ENCODE measurements around the gene SH3BP5. TPM values are rescaled to one million over a fixed set of nuclear protein-coding genes. Genes with fewer than 3 reads are reported as not detected.

Gene SH3BP5
- total RNA-seq, 2 experiments from 2014 or later, result 15.1 to 31.3 TPM

GRCh38 chr3:15326673-15327072, 5.7 kb downstream of the SH3BP5 start:
- Histone ChIP-seq H4K20me1 (ENCODE audit: insufficient read depth, low read length) (no peaks in the 10 kb centered on the region), H3K36me3 (ENCODE audit: insufficient read depth, low read length) (peaks cover 39% of the 10 kb centered on the region; the same call in 1 of the 2 replicates), H3K4me2 (ENCODE audit: low read length) (no peak overlapping the region), H2AFZ (ENCODE audit: low read length) (no peak overlapping the region), H3K79me2 (ENCODE audit: insufficient read depth, low read depth, low read length) (peaks cover 17% of the 10 kb centered on the region; the same call in 1 of the 2 replicates), H3K9me2 (ENCODE audit: insufficient read depth, low read length) (no peaks in the 10 kb centered on the region), H3K27ac (ENCODE audit: low read depth, low read length, poor library complexity, severe bottlenecking) (no peak overlapping the region), H3K9me3 (ENCODE audit: low read length) (no peaks in the 10 kb centered on the region), H3K4me3 (ENCODE audit: low read depth, low read length, poor library complexity, severe bottlenecking) (no peak overlapping the region), H3K4me1 (ENCODE audit: insufficient read depth, low read length, poor library complexity, severe bottlenecking) (peaks cover 40% of the 10 kb centered on the region)
- no peak for DNase-seq (ENCODE audit: low spot score)
- intact Hi-C loops (cut with micrococcal nuclease; ENCODE audit: unreplicated experiment), result no loop called here
- no TSS peak for BruUV-seq (replicated peaks)
- ChIA-PET POLR2A (interaction anchor here (0.5 to 0.6 kb wide), 2 partner anchors 10 to 651 kb away, joined by 3 read pairs; no protein-coding TSS in a partner anchor), CTCF (ENCODE audit: unreplicated experiment) (no interaction called here)
- TF ChIP-seq EZH2phosphoT487 (IDR thresholded peaks at IDR 0.05; ENCODE audit: borderline replicate concordance, low read depth, low read length) (no peak), CTCF (conservative IDR thresholded peaks at IDR 0.05; ENCODE audit: low read length) (no peak)

- intact Hi-C loops (cut with micrococcal nuclease; ENCODE audit: unreplicated experiment), result no loop called here
- POLR2A ChIA-PET, result interaction anchor here (0.5 to 0.6 kb wide), 2 partner anchors 9 to 651 kb away, joined by 3 read pairs; no protein-coding TSS in a partner anchor
- no TSS peak for BruUV-seq (replicated peaks)
- Histone ChIP-seq H3K4me2 (ENCODE audit: low read length) (no peak overlapping the region), H2AFZ (ENCODE audit: low read length) (no peak overlapping the region), H3K4me3 (ENCODE audit: low read depth, low read length, poor library complexity, severe bottlenecking) (no peak overlapping the region), H4K20me1 (ENCODE audit: insufficient read depth, low read length) (no peaks in the 10 kb centered on the region), H3K27ac (ENCODE audit: low read depth, low read length, poor library complexity, severe bottlenecking) (no peak overlapping the region), H3K9me3 (ENCODE audit: low read length) (no peaks in the 10 kb centered on the region), H3K4me1 (ENCODE audit: insufficient read depth, low read length, poor library complexity, severe bottlenecking) (peaks cover 41% of the 10 kb centered on the region), H3K9me2 (ENCODE audit: insufficient read depth, low read length) (no peaks in the 10 kb centered on the region), H3K36me3 (ENCODE audit: insufficient read depth, low read length) (peaks cover 43% of the 10 kb centered on the region; the same call in 1 of the 2 replicates), H3K79me2 (ENCODE audit: insufficient read depth, low read depth, low read length) (peaks cover 11% of the 10 kb centered on the region; the same call in 1 of the 2 replicates)
- CTCF ChIA-PET (ENCODE audit: unreplicated experiment), result no interaction called here
- no peak for DNase-seq (ENCODE audit: low spot score)
- TF ChIP-seq EZH2phosphoT487 (IDR thresholded peaks at IDR 0.05; ENCODE audit: borderline replicate concordance, low read depth, low read length) (no peak), CTCF (conservative IDR thresholded peaks at IDR 0.05; ENCODE audit: low read length) (no peak)
These were observed 6.3 kb downstream of the SH3BP5 start for GRCh38 chr3:15326037-15326436.

- ChIA-PET POLR2A (interaction anchor here (0.5 kb wide), 1 partner anchor 117 kb away, joined by 3 read pairs; no protein-coding TSS in a partner anchor), CTCF (ENCODE audit: unreplicated experiment) (no interaction called here)
- H3K27ac ChIP-seq (ENCODE audit: low read depth, low read length, poor library complexity, severe bottlenecking), result no peak overlapping the region
- DNase-seq (ENCODE audit: low spot score), result no peak
- H3K9me3 ChIP-seq (ENCODE audit: low read length), result no peaks in the 10 kb centered on the region
- no peak overlapping the region for H3K4me3 ChIP-seq (ENCODE audit: low read depth, low read length, poor library complexity, severe bottlenecking)
- peaks cover 46% of the 10 kb centered on the region for H3K36me3 ChIP-seq (ENCODE audit: insufficient read depth, low read length)
- no peak overlapping the region for H2AFZ ChIP-seq (ENCODE audit: low read length)
- no peaks in the 10 kb centered on the region for H3K9me2 ChIP-seq (ENCODE audit: insufficient read depth, low read length)
- no TSS peak for BruUV-seq (replicated peaks)
- peaks cover 41% of the 10 kb centered on the region for H3K4me1 ChIP-seq (ENCODE audit: insufficient read depth, low read length, poor library complexity, severe bottlenecking)
- 0 out of 2 replicates have a peak, but pooled peaks cover 3% of the 10 kb centered on the region for H3K79me2 ChIP-seq (ENCODE audit: insufficient read depth, low read depth, low read length)
- TF ChIP-seq CTCF (conservative IDR thresholded peaks at IDR 0.05; ENCODE audit: low read length) (no peak), EZH2phosphoT487 (IDR thresholded peaks at IDR 0.05; ENCODE audit: borderline replicate concordance, low read depth, low read length) (no peak)
- no peaks in the 10 kb centered on the region for H4K20me1 ChIP-seq (ENCODE audit: insufficient read depth, low read length)
- H3K4me2 ChIP-seq (ENCODE audit: low read length), result no peak overlapping the region
- intact Hi-C loops (cut with micrococcal nuclease; ENCODE audit: unreplicated experiment), result no loop called here
These were observed 7.2 kb downstream of the SH3BP5 start for GRCh38 chr3:15325228-15325627.
